Tibial nerve (tissue), 3 donors: ENCODE measurements around the gene FDX2.

Experiments used
- CTCF ChIP-seq, 5 experiments: fragments of 200-600 bp in 3 of 5; fragments of 450-650 bp in 2 of 5; sonication (generic) in 3 of 5; IDR thresholded peaks; one replicate each; pipeline ENCODE4 v1.5.1; 2016 to 2019; ENCODE audit warnings: antibody characterized with exemption in 5 of 5, mild to moderate bottlenecking in 3 of 5, moderate library complexity in 2 of 5
- POLR2A ChIP-seq, 2 donors: fragments of 450-650 bp; IDR thresholded peaks; one replicate each; pipeline ENCODE4 v1.6.1; 2017; ENCODE audit warnings: antibody characterized with exemption in 2 of 2, mild to moderate bottlenecking in 2 of 2, moderate library complexity in 2 of 2

GRCh38 chr19:10352764-10353671, 37.2 kb upstream of the FDX2 start:
- TF ChIP-seq CTCF (IDR thresholded peaks at IDR 0.05) (no peak), POLR2A (IDR thresholded peaks at IDR 0.05) (no peak)
